Upper lobe of right lung (tissue), 1 donor: Measurements from ENCODE around the gene KRCC1. TPM values are rescaled to one million over a fixed set of nuclear protein-coding genes. Genes with fewer than 3 reads are reported as not detected.

Source experiments
- ATAC-seq: fragments of 200-7000 bp; cut with Tn5 transposase; one replicate; pipeline ENCODE4 v1.9.1; 2020; ENCODE audit warnings: mild to moderate bottlenecking, moderate library complexity
- DNase-seq: peaks from one replicate; pipeline ENCODE4 v3.0.0-alpha.2; 2020
- H3K27ac ChIP-seq: fragments of 200-600 bp; one replicate; pipeline ENCODE4 v1.8.0; 2022
- H3K27me3 ChIP-seq: fragments of 200-600 bp; one replicate; pipeline ENCODE4 v1.8.0; 2022; ENCODE audit warnings: mild to moderate bottlenecking
- H3K36me3 ChIP-seq: fragments of 200-600 bp; one replicate; pipeline ENCODE4 v1.8.0; 2022
- H3K4me1 ChIP-seq: fragments of 200-600 bp; one replicate; pipeline ENCODE4 v1.8.0; 2022
- H3K4me3 ChIP-seq: fragments of 200-600 bp; one replicate; pipeline ENCODE4 v1.8.0; 2022; ENCODE audit warnings: mild to moderate bottlenecking
- H3K9me3 ChIP-seq: fragments of 200-600 bp; one replicate; pipeline ENCODE4 v1.8.0; 2022
- CTCF ChIP-seq: fragments of 200-600 bp; IDR thresholded peaks from one replicate; pipeline ENCODE4 v1.8.0; 2022; ENCODE audit warnings: antibody characterized with exemption
- intact Hi-C: fragments of 100-400 bp; cut with DNase I; formaldehyde crosslinking; loops from one replicate; pipeline ENCODE4 v1.11.0; 2022
- total RNA-seq: library from RNA; stranded (reverse); fragmentation: NEBNext Ultra II Directional; extraction: Animal tissue kit (Norgen Biotek cat#: 25700); gene quantifications from one replicate; pipeline ENCODE4 v1.2.1, GENCODE V29; 2021
- donor health status: DM: no; HTN: yes; CAD: no; lungs with severe emphysema.

Gene KRCC1
- total RNA-seq, 1 donor from 2014 or later, result 18.9 TPM

- ATAC-seq (no peak), DNase-seq (no peak)
- no peak overlapping the region for H3K27ac ChIP-seq
These were observed 18.6 kb upstream of the KRCC1 start for GRCh38 chr2:88074150-88074549.

GRCh38 chr2:88071365-88071764 lies 15.8 kb upstream of the KRCC1 start:
- Histone ChIP-seq H3K36me3 (no peaks in the 10 kb centered on the region), H3K9me3 (no peaks in the 10 kb centered on the region), H3K4me1 (no peaks in the 10 kb centered on the region), H3K27ac (no peak overlapping the region), H3K4me3 (no peak overlapping the region), H3K27me3 (no peaks in the 10 kb centered on the region)
- TF ChIP-seq CTCF, result no peak
- ATAC-seq (no peak), DNase-seq (no peak)
- intact Hi-C loops, result no loop called here

More at GRCh38 chr2:88074150-88074549, 18.6 kb upstream of the KRCC1 start:
- intact Hi-C loops, result no loop called here
- TF ChIP-seq CTCF, result no peak
- no peak overlapping the region for H3K4me3 ChIP-seq
- no peaks in the 10 kb centered on the region for H3K36me3 ChIP-seq
- H3K4me1 ChIP-seq, result no peaks in the 10 kb centered on the region
- H3K27me3 ChIP-seq, result no peaks in the 10 kb centered on the region
- no peaks in the 10 kb centered on the region for H3K9me3 ChIP-seq

- intact Hi-C loops, result no loop called here
- ATAC-seq, result no peak
- Histone ChIP-seq H3K4me1 (no peaks in the 10 kb centered on the region), H3K9me3 (no peaks in the 10 kb centered on the region), H3K27ac (no peak overlapping the region), H3K4me3 (no peak overlapping the region), H3K36me3 (no peaks in the 10 kb centered on the region), H3K27me3 (no peaks in the 10 kb centered on the region)
- no peak for DNase-seq
- no peak for TF ChIP-seq CTCF
These were observed 14.5 kb upstream of the KRCC1 start for GRCh38 chr2:88070055-88070454.

- Histone ChIP-seq H3K4me3 (no peak overlapping the region), H3K4me1 (no peaks in the 10 kb centered on the region), H3K9me3 (no peaks in the 10 kb centered on the region), H3K27ac (no peak overlapping the region), H3K27me3 (no peaks in the 10 kb centered on the region), H3K36me3 (no peaks in the 10 kb centered on the region)
- intact Hi-C loops, result loop anchor here (10.0 kb wide), 1 partner anchor 96 kb away; no protein-coding TSS in a partner anchor
- DNase-seq (no peak), ATAC-seq (no peak)
- TF ChIP-seq CTCF, result no peak
These were observed 13.5 kb upstream of the KRCC1 start for GRCh38 chr2:88069117-88069516.

- no peak overlapping the region for H3K4me3 ChIP-seq
- H3K9me3 ChIP-seq, result no peaks in the 10 kb centered on the region
These were observed 12.5 kb upstream of the KRCC1 start for GRCh38 chr2:88068044-88068443.

More at GRCh38 chr2:88068044-88068443, 12.5 kb upstream of the KRCC1 start:
- ATAC-seq (no peak), DNase-seq (no peak)
- no peaks in the 10 kb centered on the region for H3K27me3 ChIP-seq
- H3K4me1 ChIP-seq, result no peaks in the 10 kb centered on the region
- H3K36me3 ChIP-seq, result no peaks in the 10 kb centered on the region
- TF ChIP-seq CTCF, result no peak
- intact Hi-C loops, result loop anchor here (10.0 kb wide), 1 partner anchor 97 kb away; no protein-coding TSS in a partner anchor
- H3K27ac ChIP-seq, result no peak overlapping the region
